Body of pancreas (tissue), 4 donors: ENCODE measurements around the gene CYP46A1.

Source experiments
- CTCF ChIP-seq, 7 experiments: fragments of 450-650 bp in 4 of 7; fragments of 200-600 bp in 3 of 7; sonication (generic) in 3 of 7; IDR thresholded peaks; one replicate each; pipeline ENCODE4 v1.5.1; 2016 to 2019; ENCODE audit warnings: antibody characterized with exemption in 7 of 7
- POLR2A ChIP-seq, 3 donors: fragments of 450-650 bp; IDR thresholded peaks; one replicate each; pipeline ENCODE4 v1.6.1; 2016; ENCODE audit warnings: antibody characterized with exemption in 3 of 3, mild to moderate bottlenecking in 2 of 3

DNA sequence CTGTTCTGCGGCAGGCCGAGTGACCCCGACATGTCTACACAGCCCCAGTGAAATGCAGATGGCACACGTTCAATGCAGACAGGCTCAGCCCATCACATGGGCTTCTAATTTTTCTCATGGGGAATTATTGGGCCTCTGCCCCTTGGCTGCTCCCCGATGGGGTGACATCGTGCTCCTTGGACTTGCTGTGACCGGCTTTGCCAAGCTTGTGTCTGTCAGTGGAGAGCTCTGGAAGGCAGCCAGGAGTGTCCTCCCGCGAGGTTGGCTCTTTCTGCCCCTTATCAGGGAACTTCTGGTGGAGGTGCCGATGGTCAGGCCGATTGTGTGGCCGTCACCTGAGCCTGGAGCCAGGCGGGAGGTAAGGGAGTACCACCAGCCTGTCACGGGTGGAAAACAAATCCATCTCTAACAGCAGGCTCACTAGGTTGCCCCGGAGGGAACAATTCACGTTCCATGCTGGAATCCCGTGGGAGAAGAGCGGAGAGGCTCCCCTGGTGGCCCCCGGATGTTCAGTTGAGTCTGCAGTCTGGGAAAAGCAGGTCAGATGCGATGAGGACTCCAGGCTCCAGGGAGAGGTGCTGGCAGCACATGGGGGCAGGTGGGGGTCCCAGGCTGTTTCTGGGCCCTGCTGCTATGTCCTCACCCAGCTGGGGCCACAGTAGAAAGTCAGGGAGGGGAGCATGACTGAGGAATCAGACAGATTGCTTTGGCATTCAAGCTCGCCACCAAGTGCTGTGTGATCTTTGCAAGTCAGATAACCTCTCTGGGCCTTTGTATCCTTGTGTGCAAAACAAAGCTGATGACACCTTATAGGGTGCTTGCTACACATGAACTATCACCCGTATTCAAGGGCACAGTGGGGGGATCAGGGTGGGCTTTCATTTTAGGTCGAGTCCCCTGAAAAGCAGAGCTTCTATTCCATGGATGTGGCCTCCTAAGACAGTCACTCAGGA, 65.9 kb downstream of the CYP46A1 start:
- TF ChIP-seq CTCF (IDR thresholded peaks at IDR 0.05) (no peak), POLR2A (IDR thresholded peaks at IDR 0.05) (no peak)
